Panc1 (cell line): Measurements from ENCODE around the gene PSMB7. TPM values are rescaled to one million over a fixed set of nuclear protein-coding genes. Genes with fewer than 3 reads are reported as not detected.

Experiments
- ATAC-seq: fragments of 200-7000 bp; cut with Tn5 transposase; 2 replicates; pipeline ENCODE4 v1.9.1; 2020; ENCODE audit warnings: mild to moderate bottlenecking, moderate library complexity
- BruUV-seq: library from RNA; stranded (reverse); fragments of 400-500 nt; replicated peaks from 2 replicates; lab custom pipeline; 2021; lab: Mats Ljungman, UMichigan
- CTCF ChIA-PET: fragments of 300-600 bp; sonication (Branson Sonifier 250); formaldehyde crosslinking; loops from one replicate; lab custom pipeline; 2022; ENCODE audit warnings: antibody characterized with exemption; lab: Charles Lee
- POLR2A ChIA-PET: fragments of 300-600 bp; sonication (Branson Sonifier 250); formaldehyde crosslinking; loops from one replicate; lab custom pipeline; 2022; ENCODE audit warnings: antibody characterized with exemption; lab: Charles Lee
- DNase-seq: peaks from one replicate; pipeline ENCODE4 v3.0.0-alpha.2; 2010; ENCODE audit warnings: low read depth, low spot score
- H3K27ac ChIP-seq: 2 replicates; pipeline ENCODE4 v1.5.1; 2011; ENCODE audit warnings: mild to moderate bottlenecking, low read length, inconsistent platforms
- H3K27me3 ChIP-seq: fragments of 200-500 bp; sonication (Bioruptor generic); 2 replicates; pipeline ENCODE4 v1.6.0; 2014; ENCODE audit warnings: low read length, inconsistent platforms; ENCODE audit not compliant: control insufficient read depth, insufficient read depth
- H3K36me3 ChIP-seq: fragments of 200-500 bp; sonication (Bioruptor generic); 2 replicates; pipeline ENCODE4 v1.5.1; 2014; ENCODE audit warnings: inconsistent platforms, mild to moderate bottlenecking, low read length, moderate library complexity; ENCODE audit not compliant: control insufficient read depth, insufficient read depth
- H3K4me1 ChIP-seq: 2 replicates; pipeline ENCODE4 v1.5.1; 2011; ENCODE audit warnings: inconsistent platforms, mild to moderate bottlenecking, low read length, moderate library complexity; ENCODE audit not compliant: control insufficient read depth, insufficient read depth
- H3K4me3 ChIP-seq, 2 experiments: 2 replicates each; pipeline ENCODE4 v1.5.1; 2011 to 2012; ENCODE audit warnings: low read depth in 2 of 2, low read length in 2 of 2, mild to moderate bottlenecking in 2 of 2, inconsistent platforms in 1 of 2, moderate library complexity in 1 of 2
- H3K9me3 ChIP-seq: fragments of 200-500 bp; sonication (Bioruptor generic); 2 replicates; pipeline ENCODE4 v1.5.1; 2014; ENCODE audit warnings: low read depth, mild to moderate bottlenecking, inconsistent platforms, low read length, moderate library complexity; ENCODE audit not compliant: control insufficient read depth, insufficient read depth
- POLR2AphosphoS5 ChIP-seq: IDR thresholded peaks from 2 replicates; pipeline ENCODE4 v1.6.1; 2012; ENCODE audit warnings: mild to moderate bottlenecking, low read depth, low read length, moderate library complexity
- SIN3A ChIP-seq: IDR thresholded peaks from 2 replicates; pipeline ENCODE4 v1.6.1; 2012; ENCODE audit warnings: low read depth, mild to moderate bottlenecking, low read length, moderate library complexity, borderline replicate concordance; ENCODE audit not compliant: insufficient read depth
- TCF7L2 ChIP-seq: IDR thresholded peaks from 2 replicates; pipeline ENCODE4 v1.6.1; 2011; ENCODE audit warnings: mild to moderate bottlenecking, low read depth, low read length, inconsistent platforms
- in situ Hi-C: cut with HindIII; loops from 2 replicates; pipeline ENCODE4 v1.10.0; 2016; ENCODE audit warnings: low sequenced_read_pairs, low pct_unique_long_range_greater_than_20kb
- intact Hi-C: fragments of 100-400 bp; cut with micrococcal nuclease; formaldehyde crosslinking; loops from one replicate; pipeline ENCODE4 v1.10.0; 2022; ENCODE audit not compliant: unreplicated experiment
- total RNA-seq: library from RNA; stranded (reverse); gene quantifications from one replicate; pipeline ENCODE4 v1.2.1, GENCODE V29; 2021; ENCODE audit not compliant: unreplicated experiment
- TF ChIP-seq, protein P1 (sequence below): fragments of 450-650 bp; IDR thresholded peaks from 2 replicates; pipeline ENCODE4 v1.5.1; 2017; ENCODE audit warnings: mild to moderate bottlenecking
- TF ChIP-seq, protein P2 (sequence below), 2 experiments: IDR thresholded peaks; 2 replicates each; pipeline ENCODE4 v1.6.1; 2011 to 2012; ENCODE audit warnings: low read depth in 2 of 2, control low read depth in 1 of 2, low read length in 1 of 2, mild to moderate bottlenecking in 1 of 2, moderate library complexity in 1 of 2; ENCODE audit not compliant: insufficient read depth in 1 of 2

Gene PSMB7
- total RNA-seq, 1 experiment from 2014 or later: 167 TPM

DNA sequence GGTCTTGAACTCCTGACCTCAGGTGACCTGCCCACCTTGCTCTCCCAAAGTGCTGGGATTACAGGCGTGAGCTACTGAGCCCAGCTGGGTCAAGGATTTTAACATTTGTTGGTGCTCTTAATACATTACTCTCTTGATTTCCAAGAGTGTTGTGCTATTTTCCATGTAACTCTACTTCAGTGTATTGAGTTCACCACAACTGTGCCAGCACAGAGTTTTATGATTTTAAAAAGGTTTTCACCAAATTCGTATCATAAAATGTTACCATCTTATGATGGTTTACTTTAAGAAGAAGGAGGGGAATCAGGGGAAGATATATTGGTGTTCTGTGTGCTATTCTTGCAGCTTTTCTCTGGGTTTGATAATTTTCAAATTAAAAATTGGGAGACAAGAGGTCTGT lies 28.4 kb upstream of the PSMB7 start:
- no peak for DNase-seq
- Histone ChIP-seq H3K36me3 (no peaks in the 10 kb centered on the region), H3K27ac (no peak overlapping the region), H3K4me3 (no peak overlapping the region), H3K9me3 (no peaks in the 10 kb centered on the region), H3K4me1 (no peaks in the 10 kb centered on the region), H3K27me3 (no peaks in the 10 kb centered on the region)
- POLR2A ChIA-PET: no interaction called here
- no TSS peak for BruUV-seq
- no peak for TF ChIP-seq TCF7L2
- TF ChIP-seq, protein P1, sequence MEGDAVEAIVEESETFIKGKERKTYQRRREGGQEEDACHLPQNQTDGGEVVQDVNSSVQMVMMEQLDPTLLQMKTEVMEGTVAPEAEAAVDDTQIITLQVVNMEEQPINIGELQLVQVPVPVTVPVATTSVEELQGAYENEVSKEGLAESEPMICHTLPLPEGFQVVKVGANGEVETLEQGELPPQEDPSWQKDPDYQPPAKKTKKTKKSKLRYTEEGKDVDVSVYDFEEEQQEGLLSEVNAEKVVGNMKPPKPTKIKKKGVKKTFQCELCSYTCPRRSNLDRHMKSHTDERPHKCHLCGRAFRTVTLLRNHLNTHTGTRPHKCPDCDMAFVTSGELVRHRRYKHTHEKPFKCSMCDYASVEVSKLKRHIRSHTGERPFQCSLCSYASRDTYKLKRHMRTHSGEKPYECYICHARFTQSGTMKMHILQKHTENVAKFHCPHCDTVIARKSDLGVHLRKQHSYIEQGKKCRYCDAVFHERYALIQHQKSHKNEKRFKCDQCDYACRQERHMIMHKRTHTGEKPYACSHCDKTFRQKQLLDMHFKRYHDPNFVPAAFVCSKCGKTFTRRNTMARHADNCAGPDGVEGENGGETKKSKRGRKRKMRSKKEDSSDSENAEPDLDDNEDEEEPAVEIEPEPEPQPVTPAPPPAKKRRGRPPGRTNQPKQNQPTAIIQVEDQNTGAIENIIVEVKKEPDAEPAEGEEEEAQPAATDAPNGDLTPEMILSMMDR: no peak
- in situ Hi-C loops: no loop called here
- intact Hi-C loops: no loop called here
- CTCF ChIA-PET: no interaction called here
- ATAC-seq: no peak

DNA sequence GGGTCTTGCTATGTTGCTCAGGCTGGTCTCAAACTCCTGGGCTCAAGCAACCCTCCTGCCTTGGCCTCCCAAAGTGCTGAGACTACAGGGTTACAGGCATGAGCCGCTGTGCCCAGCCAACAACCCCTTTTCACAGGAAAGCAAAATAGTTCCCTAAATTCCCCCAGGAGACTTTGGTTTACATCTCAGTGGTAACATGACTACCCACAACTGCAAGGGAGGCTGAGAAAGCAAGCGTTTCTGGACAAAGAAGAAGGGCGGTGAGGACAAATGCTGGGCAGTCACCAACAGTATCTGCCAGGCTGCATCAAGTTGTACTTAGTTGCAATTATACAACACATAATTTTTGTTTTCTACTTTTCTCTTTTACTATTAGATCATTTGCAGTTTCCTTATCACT lies 27.6 kb upstream of the PSMB7 start:
- Histone ChIP-seq H3K36me3 (no peaks in the 10 kb centered on the region), H3K4me3 (no peak overlapping the region), H3K9me3 (no peaks in the 10 kb centered on the region), H3K27me3 (no peaks in the 10 kb centered on the region), H3K4me1 (no peaks in the 10 kb centered on the region), H3K27ac (no peak overlapping the region)
- BruUV-seq: no TSS peak
- intact Hi-C loops (no loop called here), in situ Hi-C loops (no loop called here)
- ATAC-seq (no peak), DNase-seq (no peak)
- TF ChIP-seq, protein P1: no peak
- TF ChIP-seq TCF7L2: no peak
- no peak for TF ChIP-seq SIN3A
- TF ChIP-seq, protein P2, sequence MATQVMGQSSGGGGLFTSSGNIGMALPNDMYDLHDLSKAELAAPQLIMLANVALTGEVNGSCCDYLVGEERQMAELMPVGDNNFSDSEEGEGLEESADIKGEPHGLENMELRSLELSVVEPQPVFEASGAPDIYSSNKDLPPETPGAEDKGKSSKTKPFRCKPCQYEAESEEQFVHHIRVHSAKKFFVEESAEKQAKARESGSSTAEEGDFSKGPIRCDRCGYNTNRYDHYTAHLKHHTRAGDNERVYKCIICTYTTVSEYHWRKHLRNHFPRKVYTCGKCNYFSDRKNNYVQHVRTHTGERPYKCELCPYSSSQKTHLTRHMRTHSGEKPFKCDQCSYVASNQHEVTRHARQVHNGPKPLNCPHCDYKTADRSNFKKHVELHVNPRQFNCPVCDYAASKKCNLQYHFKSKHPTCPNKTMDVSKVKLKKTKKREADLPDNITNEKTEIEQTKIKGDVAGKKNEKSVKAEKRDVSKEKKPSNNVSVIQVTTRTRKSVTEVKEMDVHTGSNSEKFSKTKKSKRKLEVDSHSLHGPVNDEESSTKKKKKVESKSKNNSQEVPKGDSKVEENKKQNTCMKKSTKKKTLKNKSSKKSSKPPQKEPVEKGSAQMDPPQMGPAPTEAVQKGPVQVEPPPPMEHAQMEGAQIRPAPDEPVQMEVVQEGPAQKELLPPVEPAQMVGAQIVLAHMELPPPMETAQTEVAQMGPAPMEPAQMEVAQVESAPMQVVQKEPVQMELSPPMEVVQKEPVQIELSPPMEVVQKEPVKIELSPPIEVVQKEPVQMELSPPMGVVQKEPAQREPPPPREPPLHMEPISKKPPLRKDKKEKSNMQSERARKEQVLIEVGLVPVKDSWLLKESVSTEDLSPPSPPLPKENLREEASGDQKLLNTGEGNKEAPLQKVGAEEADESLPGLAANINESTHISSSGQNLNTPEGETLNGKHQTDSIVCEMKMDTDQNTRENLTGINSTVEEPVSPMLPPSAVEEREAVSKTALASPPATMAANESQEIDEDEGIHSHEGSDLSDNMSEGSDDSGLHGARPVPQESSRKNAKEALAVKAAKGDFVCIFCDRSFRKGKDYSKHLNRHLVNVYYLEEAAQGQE (IDR thresholded peaks at IDR 0.05; ENCODE audit: insufficient read depth in 1 of 2, low read depth in 2 of 2, low read length in 1 of 2): no peak
- TF ChIP-seq POLR2AphosphoS5: no peak
- ChIA-PET POLR2A (no interaction called here), CTCF (no interaction called here)
